Right lobe of liver (tissue), 4 donors: Measurements from ENCODE around the gene VPS4B.

ENCODE experiments used
- POLR2A ChIP-seq: fragments of 450-650 bp; IDR thresholded peaks from one replicate; pipeline ENCODE4 v1.6.1; 2017; ENCODE audit warnings: antibody characterized with exemption, mild to moderate bottlenecking
- TF ChIP-seq, protein P1 (sequence below), 4 donors: fragments of 200-600 bp in 3 of 4; fragments of 450-650 bp in 1 of 4; IDR thresholded peaks; one replicate each; pipeline versions ENCODE4 v1.5.1 to v1.8.0; 2016 to 2022; ENCODE audit warnings: antibody characterized with exemption in 4 of 4, mild to moderate bottlenecking in 2 of 4
- donor health status: DM: no; HTN: no; CAD: no.
- donor health status: DM: no; HTN: no; CAD: no.
- donor health status: DM: no; HTN: yes; CAD: no.

- TF ChIP-seq, protein P1, sequence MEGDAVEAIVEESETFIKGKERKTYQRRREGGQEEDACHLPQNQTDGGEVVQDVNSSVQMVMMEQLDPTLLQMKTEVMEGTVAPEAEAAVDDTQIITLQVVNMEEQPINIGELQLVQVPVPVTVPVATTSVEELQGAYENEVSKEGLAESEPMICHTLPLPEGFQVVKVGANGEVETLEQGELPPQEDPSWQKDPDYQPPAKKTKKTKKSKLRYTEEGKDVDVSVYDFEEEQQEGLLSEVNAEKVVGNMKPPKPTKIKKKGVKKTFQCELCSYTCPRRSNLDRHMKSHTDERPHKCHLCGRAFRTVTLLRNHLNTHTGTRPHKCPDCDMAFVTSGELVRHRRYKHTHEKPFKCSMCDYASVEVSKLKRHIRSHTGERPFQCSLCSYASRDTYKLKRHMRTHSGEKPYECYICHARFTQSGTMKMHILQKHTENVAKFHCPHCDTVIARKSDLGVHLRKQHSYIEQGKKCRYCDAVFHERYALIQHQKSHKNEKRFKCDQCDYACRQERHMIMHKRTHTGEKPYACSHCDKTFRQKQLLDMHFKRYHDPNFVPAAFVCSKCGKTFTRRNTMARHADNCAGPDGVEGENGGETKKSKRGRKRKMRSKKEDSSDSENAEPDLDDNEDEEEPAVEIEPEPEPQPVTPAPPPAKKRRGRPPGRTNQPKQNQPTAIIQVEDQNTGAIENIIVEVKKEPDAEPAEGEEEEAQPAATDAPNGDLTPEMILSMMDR (IDR thresholded peaks at IDR 0.05) = no peak
- no peak for TF ChIP-seq POLR2A
Measured at GRCh38 chr18:63440219-63440618, 17.9 kb upstream of the VPS4B start.
